Activated T-helper 2 cell treated with anti-CD3 and anti-CD28 coated beads, Interferon-gamma antibody, Interleukin-2, Interleukin-4, amounts not matched to agents 10 μg/mL and 5 μg/mL and 100 μg/mL, durations not matched to agents 14 hours and 24 hours and 36 hours (primary cell): Measurements from ENCODE around the gene HOXD13. TPM values are rescaled to one million over a fixed set of nuclear protein-coding genes. Genes with fewer than 3 reads are reported as not detected.

ENCODE experiments used
- DNase-seq: peaks from one replicate; pipeline ENCODE4 v3.0.0; 2021; ENCODE audit warnings: low spot score
- H3K27ac Mint-ChIP-seq: one replicate; pipeline ENCODE4 v1.8.0; 2021; ENCODE audit warnings: mixed read lengths
- H3K27me3 Mint-ChIP-seq: one replicate; pipeline ENCODE4 v1.8.0; 2021; ENCODE audit warnings: low read depth, mixed read lengths
- H3K36me3 Mint-ChIP-seq: one replicate; pipeline ENCODE4 v1.8.0; 2021; ENCODE audit warnings: low read depth, mixed read lengths
- H3K4me1 Mint-ChIP-seq: one replicate; pipeline ENCODE4 v1.8.0; 2021; ENCODE audit warnings: low read depth, mixed read lengths
- H3K4me3 Mint-ChIP-seq: one replicate; pipeline ENCODE4 v1.8.0; 2021; ENCODE audit warnings: low read depth, mild to moderate bottlenecking, moderate library complexity, mixed read lengths
- H3K9me3 Mint-ChIP-seq: one replicate; pipeline ENCODE4 v1.8.0; 2021; ENCODE audit warnings: mixed read lengths
- intact Hi-C: fragments of 100-400 bp; cut with micrococcal nuclease; formaldehyde crosslinking; loops from one replicate; pipeline ENCODE4 v1.15.1; 2023
- total RNA-seq: library from RNA; stranded (reverse); gene quantifications from 2 replicates; pipeline ENCODE4 v1.2.3, GENCODE V29; 2022

The HOXD13 gene
- total RNA-seq, 1 donor from 2014 or later = not detected

DNA sequence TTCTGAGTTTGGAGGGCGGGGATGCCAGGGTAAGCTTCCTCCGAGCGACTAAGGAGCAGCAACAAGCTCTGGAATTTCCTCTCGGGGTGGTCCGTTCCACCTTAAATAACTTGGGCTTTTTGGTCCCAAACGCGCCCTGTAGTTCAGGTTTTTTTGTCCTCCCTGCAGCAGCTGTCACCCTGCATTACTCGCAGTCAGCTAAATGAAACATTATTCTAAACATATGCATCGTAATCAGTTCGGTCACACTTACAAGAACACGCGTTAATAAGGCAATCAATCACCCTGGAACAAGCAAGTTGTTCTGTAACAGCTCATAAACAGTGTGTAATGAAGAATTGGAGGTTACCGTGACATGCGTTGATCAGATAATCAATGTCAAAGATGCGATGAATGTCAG is 17.0 kb upstream of the HOXD13 start:
- H3K27ac Mint-ChIP-seq = no peak overlapping the region
- peaks cover 4% of the 10 kb centered on the region for H3K36me3 Mint-ChIP-seq
- intact Hi-C loops = loop anchor here (5.0 kb wide), 1 partner anchor 1738 kb away; no protein-coding TSS in a partner anchor

DNA sequence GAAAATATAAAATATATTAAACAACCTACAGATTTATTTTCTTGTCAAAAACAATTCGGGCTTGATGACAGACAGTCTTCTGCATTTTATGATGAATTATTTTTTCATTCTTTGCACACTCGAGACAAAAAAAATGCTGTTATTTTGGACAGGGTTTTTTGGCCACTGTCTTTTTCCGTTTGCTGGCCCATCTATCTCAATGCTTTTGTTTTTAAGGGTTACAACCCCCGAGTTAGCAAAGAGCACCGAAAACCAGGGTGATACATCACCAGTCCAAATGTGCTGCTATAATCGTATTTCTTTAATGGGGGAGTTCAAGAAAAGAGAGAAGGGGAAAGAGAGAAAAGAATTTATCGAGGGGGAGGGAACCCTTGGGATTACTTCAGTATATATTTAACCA is 16.5 kb upstream of the HOXD13 start:
- peaks cover 4% of the 10 kb centered on the region for H3K36me3 Mint-ChIP-seq
- H3K27ac Mint-ChIP-seq = no peak overlapping the region
- H3K27me3 Mint-ChIP-seq = peaks cover 73% of the 10 kb centered on the region
- peaks cover 5% of the 10 kb centered on the region for H3K4me1 Mint-ChIP-seq
- intact Hi-C loops = loop anchor here (2.0 to 5.0 kb wide), 2 partner anchors 55 to 1739 kb away; no protein-coding TSS in a partner anchor
- no peak for DNase-seq
- H3K4me3 Mint-ChIP-seq = no peak overlapping the region
- peaks cover 3% of the 10 kb centered on the region for H3K9me3 Mint-ChIP-seq

More for the DNA sequence above, 17.0 kb upstream of the HOXD13 start:
- Mint-ChIP-seq H3K9me3 (peaks cover 3% of the 10 kb centered on the region), H3K4me1 (peaks cover 5% of the 10 kb centered on the region), H3K27me3 (peaks cover 76% of the 10 kb centered on the region), H3K4me3 (no peak overlapping the region)
- no peak for DNase-seq

GRCh38 chr2:176076796-176077195 is 15.7 kb upstream of the HOXD13 start:
- H3K36me3 Mint-ChIP-seq = peaks cover 4% of the 10 kb centered on the region

DNA sequence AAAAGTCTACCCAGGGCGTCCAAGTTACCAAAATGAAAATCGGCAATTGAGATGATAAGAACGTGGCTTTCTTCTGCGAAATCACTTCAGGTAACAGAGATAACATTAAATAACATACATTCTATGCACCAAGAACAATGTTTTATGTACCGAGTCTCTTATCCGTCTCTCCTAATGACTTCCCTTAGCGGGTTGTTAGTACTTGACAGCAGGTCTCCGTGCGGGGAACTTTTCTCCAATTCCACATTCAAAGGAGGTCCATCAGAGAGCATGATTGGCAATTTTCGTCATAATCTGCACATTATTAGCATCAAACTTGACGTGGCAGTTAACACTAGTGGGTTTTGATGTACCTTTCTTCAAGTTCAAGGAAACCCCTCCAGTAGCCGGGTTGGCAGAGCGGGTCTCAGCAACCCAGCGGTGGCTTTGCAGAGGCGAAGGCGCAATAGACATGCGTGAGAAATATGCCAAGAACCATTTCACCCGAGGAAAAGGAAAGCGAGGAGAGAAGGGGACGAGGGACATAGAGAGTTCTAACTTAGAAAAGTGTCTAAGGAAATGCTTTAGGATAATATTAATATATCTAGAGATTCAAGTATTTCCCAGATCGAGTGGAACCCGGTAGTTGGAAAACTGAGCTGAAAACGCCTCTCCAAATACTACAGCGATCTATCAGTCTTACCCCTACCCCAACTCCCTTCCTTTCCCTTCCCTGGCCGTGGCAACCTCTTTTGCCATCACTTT is 13.8 kb upstream of the HOXD13 start:
- no peak for DNase-seq
- peaks cover 67% of the 10 kb centered on the region for H3K27me3 Mint-ChIP-seq
- H3K4me3 Mint-ChIP-seq = no peak overlapping the region
- H3K4me1 Mint-ChIP-seq = peaks cover 5% of the 10 kb centered on the region
- intact Hi-C loops = loop anchor here (1.0 to 5.0 kb wide), 3 partner anchors 9 to 1741 kb away; no protein-coding TSS in a partner anchor
- peaks cover 4% of the 10 kb centered on the region for H3K36me3 Mint-ChIP-seq
- peaks cover 3% of the 10 kb centered on the region for H3K9me3 Mint-ChIP-seq
- no peak overlapping the region for H3K27ac Mint-ChIP-seq

More at GRCh38 chr2:176076796-176077195, 15.7 kb upstream of the HOXD13 start:
- no peak for DNase-seq
- intact Hi-C loops = loop anchor here (2.0 to 5.0 kb wide), 2 partner anchors 54 to 1739 kb away; no protein-coding TSS in a partner anchor
- Mint-ChIP-seq H3K4me3 (no peak overlapping the region), H3K27me3 (peaks cover 73% of the 10 kb centered on the region), H3K9me3 (peaks cover 3% of the 10 kb centered on the region), H3K27ac (no peak overlapping the region), H3K4me1 (peaks cover 5% of the 10 kb centered on the region)

- Mint-ChIP-seq H3K9me3 (peaks cover 3% of the 10 kb centered on the region), H3K4me1 (peaks cover 5% of the 10 kb centered on the region), H3K27ac (peak overlapping the region; percentile 76), H3K4me3 (no peak overlapping the region), H3K27me3 (peaks cover 69% of the 10 kb centered on the region), H3K36me3 (peaks cover 4% of the 10 kb centered on the region)
- intact Hi-C loops = loop anchor here (2.0 to 5.0 kb wide), 2 partner anchors 31 to 1742 kb away; no protein-coding TSS in a partner anchor
- DNase-seq = no peak
These were observed 13.2 kb upstream of the HOXD13 start for GRCh38 chr2:176079285-176079830.

GRCh38 chr2:176079831-176080539 is 12.5 kb upstream of the HOXD13 start:
- H3K27ac Mint-ChIP-seq = peak overlapping the region; percentile 76
- H3K4me3 Mint-ChIP-seq = no peak overlapping the region
- H3K4me1 Mint-ChIP-seq = peaks cover 5% of the 10 kb centered on the region
- peaks cover 69% of the 10 kb centered on the region for H3K27me3 Mint-ChIP-seq
- H3K36me3 Mint-ChIP-seq = peaks cover 4% of the 10 kb centered on the region
- no peak for DNase-seq
- peaks cover 3% of the 10 kb centered on the region for H3K9me3 Mint-ChIP-seq
- intact Hi-C loops = loop anchor here (2.0 to 5.0 kb wide), 3 partner anchors 31 to 1743 kb away; no protein-coding TSS in a partner anchor

- H3K27ac Mint-ChIP-seq = peak overlapping the region; percentile 38
- intact Hi-C loops = loop anchor here (2.0 kb wide), 1 partner anchor 82 kb away; no protein-coding TSS in a partner anchor
These were observed 11.8 kb upstream of the HOXD13 start for GRCh38 chr2:176080540-176081375.

GRCh38 chr2:176081376-176081836 is 11.1 kb upstream of the HOXD13 start:
- Mint-ChIP-seq H3K9me3 (peaks cover 3% of the 10 kb centered on the region), H3K4me1 (peaks cover 5% of the 10 kb centered on the region), H3K36me3 (peaks cover 4% of the 10 kb centered on the region), H3K4me3 (no peak overlapping the region), H3K27ac (peak overlapping the region; percentile 46), H3K27me3 (peaks cover 63% of the 10 kb centered on the region)
- intact Hi-C loops = loop anchor here (2.0 kb wide), 1 partner anchor 81 kb away; no protein-coding TSS in a partner anchor
- no peak for DNase-seq

More at GRCh38 chr2:176080540-176081375, 11.8 kb upstream of the HOXD13 start:
- Mint-ChIP-seq H3K9me3 (peaks cover 3% of the 10 kb centered on the region), H3K27me3 (peaks cover 65% of the 10 kb centered on the region), H3K4me3 (no peak overlapping the region), H3K4me1 (peaks cover 5% of the 10 kb centered on the region), H3K36me3 (peaks cover 4% of the 10 kb centered on the region)
- no peak for DNase-seq

GRCh38 chr2:176081837-176082524 is 10.5 kb upstream of the HOXD13 start:
- H3K27me3 Mint-ChIP-seq = peaks cover 65% of the 10 kb centered on the region
- intact Hi-C loops = loop anchor here (2.0 kb wide), 2 partner anchors 15 to 81 kb away; no protein-coding TSS in a partner anchor
- peaks cover 4% of the 10 kb centered on the region for H3K36me3 Mint-ChIP-seq
- H3K9me3 Mint-ChIP-seq = peaks cover 3% of the 10 kb centered on the region
- H3K27ac Mint-ChIP-seq = peak overlapping the region; percentile 46
- no peak for DNase-seq
- H3K4me3 Mint-ChIP-seq = no peak overlapping the region
- peaks cover 5% of the 10 kb centered on the region for H3K4me1 Mint-ChIP-seq

DNA sequence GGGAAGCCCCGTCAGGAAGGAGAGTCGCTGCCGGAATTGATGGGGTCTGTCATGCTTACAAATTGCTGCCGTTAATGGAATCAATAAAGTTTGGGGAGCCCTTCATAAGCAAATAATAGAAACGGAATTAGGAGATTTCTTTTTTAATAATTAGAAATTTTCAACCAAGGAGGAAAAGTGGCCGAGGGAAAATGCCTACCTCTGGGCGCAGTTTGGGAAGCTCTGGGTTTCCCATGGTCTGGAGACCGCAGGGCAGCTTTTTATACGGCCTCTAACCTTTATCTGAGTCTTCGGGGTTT is 10.0 kb upstream of the HOXD13 start:
- Mint-ChIP-seq H3K4me1 (peaks cover 5% of the 10 kb centered on the region), H3K9me3 (peaks cover 3% of the 10 kb centered on the region), H3K27me3 (peaks cover 66% of the 10 kb centered on the region), H3K36me3 (peaks cover 4% of the 10 kb centered on the region), H3K27ac (no peak overlapping the region), H3K4me3 (no peak overlapping the region)
- no peak for DNase-seq
- intact Hi-C loops = loop anchor here (2.0 kb wide), 1 partner anchor 14 kb away; no protein-coding TSS in a partner anchor
